Hair follicle dermal papilla cell (primary cell): ENCODE data around the gene ETFDH. TPM values are rescaled to one million over a fixed set of nuclear protein-coding genes. Genes with fewer than 3 reads are reported as not detected.

ENCODE experiments used
- small RNA-seq: library from RNA; depleted of rRNA; stranded (forward); fragments of <200 nt; gene quantifications from one replicate; pipeline ENCODE3, GENCODE V24; 2012
- total RNA-seq: library from RNA; depleted of rRNA; stranded (reverse); fragments of >200 nt; gene quantifications from 2 replicates; pipeline ENCODE4 v1.2.3, GENCODE V29; 2012

Gene ETFDH
- total RNA-seq: 20.6 TPM in 2 replicates

DNA sequence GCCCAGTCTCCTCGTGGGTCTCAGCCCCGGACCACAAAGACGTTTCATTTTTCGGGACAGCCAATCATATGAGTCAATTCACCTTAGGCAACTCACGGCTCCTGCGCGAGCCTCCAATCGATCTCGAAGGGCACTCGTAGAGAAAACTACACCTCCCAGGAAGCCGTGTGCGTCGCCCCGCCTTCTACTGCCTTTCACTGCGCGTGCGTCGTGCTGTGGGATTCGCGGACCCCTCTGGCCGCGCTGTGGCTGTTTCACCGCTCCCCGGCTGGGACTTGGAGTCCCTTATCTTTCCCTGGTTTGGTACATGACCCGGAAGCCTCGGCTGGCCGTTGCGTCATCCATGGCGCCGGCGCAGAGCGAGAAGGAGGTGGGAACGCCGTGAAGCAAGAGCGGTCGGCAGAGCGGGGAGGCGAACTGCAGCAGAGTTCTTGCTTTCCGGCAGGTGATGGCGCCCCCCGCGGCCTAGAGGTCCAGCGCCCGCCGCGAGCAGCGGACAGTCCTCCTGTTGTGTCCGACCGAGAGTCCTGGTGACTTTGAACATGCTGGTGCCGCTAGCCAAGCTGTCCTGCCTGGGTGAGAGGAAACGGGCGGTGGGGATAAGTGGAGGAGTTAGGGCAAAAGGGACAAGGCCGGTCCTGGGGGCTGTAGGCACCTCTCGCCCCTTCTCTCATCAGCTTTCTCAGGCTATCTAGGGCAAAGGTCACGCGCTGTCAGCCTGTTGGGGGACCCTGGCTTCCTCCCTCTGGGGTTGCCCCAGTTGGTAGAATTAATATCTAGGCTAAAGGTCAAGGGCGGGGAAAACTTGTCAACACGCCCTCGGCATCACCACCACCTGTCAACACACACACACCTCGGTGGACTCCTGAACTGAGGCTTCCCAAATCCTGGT, at the start of gene ETFDH:
Gene ETFDH (plus strand): TSS at position 382 of the 892 bp plus-strand sequence. CDS start 161 bp downstream, at position 543.

DNA sequence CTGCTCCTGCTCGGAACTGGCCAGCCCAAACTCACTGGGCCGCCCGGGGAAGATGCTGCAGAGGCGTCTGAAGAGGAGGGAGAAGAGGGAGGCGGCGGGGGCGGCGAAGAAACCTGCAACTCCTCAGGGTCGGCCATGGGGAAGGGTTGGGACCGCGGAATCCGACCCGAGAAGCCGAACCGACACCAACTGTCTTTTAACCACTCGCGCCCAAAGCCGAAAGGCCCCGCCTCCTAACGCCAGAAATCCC, 506 bp upstream of the ETFDH start, which contains the start of gene C4orf46:
Gene C4orf46 (minus strand): TSS at position 223 of the 250 bp plus-strand sequence. CDS start 86 bp downstream, at position 137.

DNA sequence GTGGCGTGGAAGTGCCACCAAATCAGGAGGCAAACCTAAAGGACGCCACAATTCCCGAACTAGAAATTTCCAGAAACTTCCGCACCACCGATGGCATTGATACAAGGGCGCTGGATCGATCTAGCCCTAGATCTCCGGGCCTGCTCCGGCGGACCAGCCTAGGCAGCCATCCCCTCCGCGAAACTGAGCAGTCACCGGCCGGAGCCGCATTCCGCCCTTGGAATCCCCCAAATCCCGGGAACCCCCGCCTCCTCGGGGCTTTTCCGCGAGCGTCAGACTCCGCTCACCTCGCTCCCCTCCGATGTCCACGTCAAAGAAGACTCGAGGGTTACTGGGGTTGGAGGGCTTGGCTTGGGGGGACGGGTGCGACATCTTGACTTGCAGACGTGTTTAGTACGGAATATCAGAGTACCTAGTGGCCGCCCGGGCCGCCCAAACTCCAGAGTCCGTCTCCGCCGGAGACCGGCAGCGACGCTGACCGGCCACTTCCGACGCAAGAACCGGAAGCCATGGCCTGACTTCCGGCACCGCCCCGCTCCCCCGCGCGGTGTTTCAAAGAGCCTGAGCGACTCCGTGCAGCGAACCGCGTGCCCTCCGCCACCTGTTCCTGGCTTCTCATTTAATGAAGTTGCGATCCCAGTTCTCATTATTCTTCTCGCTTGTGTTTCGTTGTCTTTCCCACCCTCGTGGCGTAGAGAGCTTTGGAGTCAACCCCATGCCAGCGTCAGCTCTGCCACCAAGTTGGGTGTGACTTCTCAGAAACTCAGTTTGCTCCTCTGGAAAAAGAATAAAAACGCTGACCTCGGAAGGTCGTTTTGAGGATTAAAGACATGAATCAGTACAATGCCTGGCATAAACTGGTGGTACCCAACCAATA, 51.1 kb downstream of the ETFDH start, which contains the start of gene PPID:
Gene PPID (minus strand): TSS at position 480 of the 877 bp plus-strand sequence. CDS start 108 bp downstream, at position 372.

Small RNA genes lying within 50 kb of the gene (small RNA-seq; reads per million reads assigned to genes)
- not detected for gene RF00012

Other genes with a start within 250 kb of the ETFDH start
- 1.6 and 2.1 TPM in 2 replicates for gene RXFP1, start 150.4 kb upstream of the ETFDH start, total RNA-seq
- 14.3 and 14.4 TPM in 2 replicates for gene C4orf46, start 409 bp upstream of the ETFDH start, total RNA-seq
- 13.0 and 14.2 TPM in 2 replicates for gene PPID, start 51.1 kb downstream of the ETFDH start, total RNA-seq
- 23.6 and 30.7 TPM in 2 replicates for gene FNIP2, start 96.7 kb downstream of the ETFDH start, total RNA-seq